HG03439 (cell line): ENCODE measurements around the gene DAZL.

ENCODE experiments used
- ATAC-seq: cut with Tn5 transposase; IDR thresholded peaks from one replicate; pipeline ENCODE4 v1.9.1; 2021; ENCODE audit warnings: mild to moderate bottlenecking, moderate library complexity; ENCODE audit not compliant: unreplicated experiment

DAZL gene

DNA sequence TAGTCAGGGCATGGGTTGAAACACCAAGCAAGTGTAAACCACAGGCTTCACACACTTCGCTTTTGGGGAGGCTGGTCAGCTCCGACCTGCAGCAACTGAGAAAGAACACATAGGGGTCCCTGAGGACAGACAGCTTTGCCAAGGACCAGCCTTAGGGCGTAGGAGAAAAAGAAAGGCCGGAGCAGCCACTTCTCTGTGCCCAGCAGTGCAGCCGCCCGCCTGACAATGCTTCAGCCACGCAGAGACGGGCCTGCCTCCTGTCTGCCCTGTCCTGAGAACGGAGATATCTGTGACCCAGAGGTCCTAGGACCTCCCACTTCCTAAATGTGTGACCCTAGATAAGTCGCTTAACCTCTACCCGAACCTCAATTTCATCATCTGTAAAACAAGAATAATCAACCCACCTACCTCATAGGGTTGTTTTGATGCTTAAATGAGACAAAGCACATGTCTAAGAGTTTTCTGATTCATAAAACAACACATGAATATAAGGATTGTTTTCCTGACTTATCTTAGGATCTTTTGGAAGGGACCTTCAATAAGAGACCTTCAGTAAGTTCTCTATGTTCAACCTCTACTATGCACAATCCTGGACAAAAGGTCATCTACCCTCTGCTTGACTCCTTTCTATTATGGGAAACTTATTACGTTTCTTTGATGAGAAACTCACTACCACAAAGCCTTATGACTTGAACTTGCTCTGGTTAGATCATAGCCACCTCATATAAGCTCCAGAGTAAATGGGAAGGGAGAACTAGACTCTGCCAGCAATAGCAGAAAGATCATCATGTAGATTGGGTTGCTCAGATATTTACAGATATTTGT is 58.8 kb downstream of the DAZL start:
- no peak for ATAC-seq

DNA sequence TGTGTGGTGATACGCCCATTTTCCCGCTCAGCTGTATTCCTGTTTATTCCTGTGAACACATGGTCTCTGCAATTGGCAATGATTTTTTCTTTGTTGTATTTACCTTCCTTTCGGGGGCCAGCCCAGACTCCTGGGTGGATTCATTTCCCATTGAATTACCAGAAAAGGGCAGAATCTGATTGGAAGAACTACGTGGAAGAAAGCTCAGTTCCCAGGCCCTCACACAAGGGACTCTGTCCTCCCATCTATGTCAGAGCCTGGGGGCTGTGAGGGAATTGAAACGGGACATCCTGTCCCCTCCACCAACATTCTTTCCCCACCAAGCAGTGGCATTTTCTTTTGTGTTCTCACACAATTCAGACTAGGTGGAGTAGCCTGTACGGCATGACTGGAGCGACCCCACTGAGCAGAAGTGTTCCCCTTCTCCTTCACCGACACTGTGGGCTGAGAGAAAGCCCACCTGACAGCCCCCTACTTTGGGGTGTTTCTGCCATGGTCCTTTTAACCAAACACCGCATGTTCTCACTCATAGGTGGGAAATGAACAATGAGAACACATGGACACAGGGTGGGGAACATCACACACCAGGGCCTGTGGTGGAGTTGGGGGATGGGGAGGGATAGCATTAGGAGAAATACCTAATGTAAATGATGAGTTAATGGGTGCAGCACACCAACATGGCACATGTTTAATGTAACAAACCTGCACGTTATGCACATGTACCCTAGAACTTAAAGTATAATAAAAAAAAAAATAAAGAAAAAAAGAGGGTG is 59.6 kb downstream of the DAZL start:
- ATAC-seq = no peak

GRCh38 chr3:16543242-16543864 is 61.9 kb downstream of the DAZL start:
- ATAC-seq = no peak

- no peak for ATAC-seq
Observed at GRCh38 chr3:16538507-16538906, 66.7 kb downstream of the DAZL start.

DNA sequence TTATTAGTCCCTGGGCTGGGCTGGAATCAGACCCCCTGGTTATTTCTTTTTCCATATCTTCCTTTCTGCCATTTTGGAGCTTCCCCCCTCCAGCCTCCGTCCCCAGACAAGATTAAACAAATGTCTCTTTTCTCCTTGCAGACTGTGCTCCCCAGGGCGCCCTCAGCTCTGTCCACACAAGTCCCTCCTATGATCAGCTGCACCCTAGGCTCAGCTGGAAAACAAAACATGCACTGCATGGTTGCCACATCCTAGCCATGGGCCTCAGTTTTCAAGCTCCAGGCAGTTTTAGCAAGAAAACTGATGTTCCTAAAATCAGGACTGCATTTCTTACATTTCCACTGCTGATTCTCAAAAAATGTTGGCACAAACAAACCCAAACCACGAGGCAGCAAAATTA is 68.2 kb downstream of the DAZL start:
- no peak for ATAC-seq
